HCT116 (cell line): ENCODE measurements around the gene ZNF76. TPM values are rescaled to one million over a fixed set of nuclear protein-coding genes. Genes with fewer than 3 reads are reported as not detected.

Experiments
- ATAC-seq: fragments of 200-7000 bp; cut with Tn5 transposase; 2 replicates; pipeline ENCODE4 v1.9.1; 2020; ENCODE audit warnings: mild to moderate bottlenecking, moderate library complexity
- BruUV-seq: library from RNA; stranded (reverse); fragments of 400-500 nt; replicated peaks from 2 replicates; lab custom pipeline; 2021; lab: Mats Ljungman, UMichigan
- CTCF ChIA-PET: fragments of 300-600 bp; sonication (Branson Sonifier 250); formaldehyde crosslinking; loops from one replicate; lab custom pipeline; 2021; ENCODE audit warnings: antibody characterized with exemption; lab: Charles Lee
- POLR2A ChIA-PET: fragments of 300-600, 350-600 bp; sonication (Branson Sonifier 250); formaldehyde crosslinking; loops from one replicate; lab custom pipeline; 2021; ENCODE audit warnings: antibody characterized with exemption; lab: Charles Lee
- RAD21 ChIA-PET, 2 experiments: fragments of 300-600 bp; sonication (Branson Sonifier 250); formaldehyde crosslinking; loops; one replicate each; lab custom pipeline; 2023; ENCODE audit warnings: low total read pairs in 2 of 2; ENCODE audit not compliant: uncharacterized antibody in 2 of 2, unreplicated experiment in 2 of 2, low non-redundant PET in 1 of 2; lab: Charles Lee
- DNase-seq: peaks from one replicate; pipeline ENCODE4 v3.0.0-alpha.2; 2010; ENCODE audit warnings: low read depth, low spot score
- H2AFZ ChIP-seq: fragments of 200-600 bp; shearing (Covaris generic), sonication (generic); 2 replicates; pipeline ENCODE4 v1.6.1; 2017; ENCODE audit warnings: low read depth, mixed run types, mixed read lengths, antibody characterized with exemption, low read length; ENCODE audit not compliant: poor library complexity, severe bottlenecking
- H3K27ac ChIP-seq: 2 replicates; pipeline ENCODE4 v1.5.1; 2012; ENCODE audit warnings: low read depth, low read length
- H3K27me3 ChIP-seq: fragments of 200-600 bp; sonication (generic); 2 replicates; pipeline ENCODE4 v1.6.1; 2016; ENCODE audit warnings: mixed run types, low read length, mixed read lengths; ENCODE audit not compliant: insufficient read depth
- H3K36me3 ChIP-seq, 2 experiments: fragments of 200-500 bp in 1 of 2; fragments of 200-600 bp in 1 of 2; sonication (Bioruptor generic) in 1 of 2; sonication (generic) in 1 of 2; 2 replicates each; pipeline versions ENCODE4 v1.5.1 to v1.6.1; 2014 to 2016; ENCODE audit warnings: low read length in 2 of 2, inconsistent platforms in 1 of 2, mixed read lengths in 1 of 2, mixed run types in 1 of 2; ENCODE audit not compliant: insufficient read depth in 2 of 2, control insufficient read depth in 1 of 2
- H3K4me1 ChIP-seq, 2 experiments: fragments of 200-600 bp in 1 of 2; sonication (generic) in 1 of 2; 2 replicates each; pipeline versions ENCODE4 v1.5.1 to v1.6.1; 2012 to 2017; ENCODE audit warnings: low read length in 2 of 2, inconsistent platforms in 1 of 2, mild to moderate bottlenecking in 1 of 2, mixed read lengths in 1 of 2, mixed run types in 1 of 2, moderate library complexity in 1 of 2; ENCODE audit not compliant: insufficient read depth in 2 of 2, control insufficient read depth in 1 of 2
- H3K4me2 ChIP-seq: fragments of 200-600 bp; sonication (generic); 2 replicates; pipeline ENCODE4 v1.6.1; 2017; ENCODE audit warnings: mixed run types, low read length, mixed read lengths
- H3K4me3 ChIP-seq, 2 experiments: fragments of 200-600 bp in 1 of 2; sonication (generic) in 1 of 2; replicated peaks in 1 of 2; 2 replicates each; pipeline ENCODE4 v1.5.1; 2011 to 2016; ENCODE audit warnings: low read length in 2 of 2, control low read depth in 1 of 2, low read depth in 1 of 2, mild to moderate bottlenecking in 1 of 2, mixed read lengths in 1 of 2, mixed run types in 1 of 2
- H3K79me2 ChIP-seq: fragments of 200-600 bp; sonication (generic); 2 replicates; pipeline ENCODE4 v1.6.1; 2017; ENCODE audit warnings: mild to moderate bottlenecking, mixed run types, low read length, moderate library complexity, mixed read lengths; ENCODE audit not compliant: insufficient read depth
- H3K9ac ChIP-seq: fragments of 200-600 bp; sonication (generic); 2 replicates; pipeline ENCODE4 v1.6.1; 2016; ENCODE audit warnings: low read length, mixed read lengths
- H3K9me2 ChIP-seq: fragments of 200-600 bp; sonication (generic), shearing (Covaris generic); 2 replicates; pipeline ENCODE4 v1.6.1; 2017; ENCODE audit warnings: mixed run types, mild to moderate bottlenecking, moderate library complexity; ENCODE audit not compliant: insufficient read depth
- H3K9me3 ChIP-seq, 2 experiments: fragments of 200-500 bp in 1 of 2; fragments of 200-600 bp in 1 of 2; sonication (Bioruptor generic) in 1 of 2; sonication (generic) in 1 of 2; 2 replicates each; pipeline ENCODE4 v1.6.1; 2014 to 2017; ENCODE audit warnings: low read length in 2 of 2, mixed read lengths in 2 of 2, inconsistent platforms in 1 of 2, low read depth in 1 of 2, mild to moderate bottlenecking in 1 of 2, mixed run types in 1 of 2, moderate library complexity in 1 of 2; ENCODE audit not compliant: control insufficient read depth in 1 of 2, insufficient read depth in 1 of 2
- H4K20me1 ChIP-seq: fragments of 200-600 bp; sonication (generic), shearing (Covaris generic); 2 replicates; pipeline ENCODE4 v1.6.1; 2017; ENCODE audit warnings: mixed run types, mild to moderate bottlenecking, moderate library complexity; ENCODE audit not compliant: insufficient read depth
- CBX3 ChIP-seq: IDR thresholded peaks from 2 replicates; pipeline ENCODE4 v1.6.1; 2012; ENCODE audit warnings: low read depth
- CTCF ChIP-seq, 3 experiments: fragments of 200-600 bp in 1 of 3; sonication (generic) in 1 of 3; IDR thresholded peaks in 2 of 3; conservative IDR thresholded peaks in 1 of 3; 2 replicates each; pipeline ENCODE4 v1.5.1; 2012 to 2017; ENCODE audit warnings: low read depth in 2 of 3, low read length in 2 of 3, antibody characterized with exemption in 1 of 3, borderline replicate concordance in 1 of 3, control low read depth in 1 of 3, mild to moderate bottlenecking in 1 of 3, mixed read lengths in 1 of 3, mixed run types in 1 of 3, moderate library complexity in 1 of 3; ENCODE audit not compliant: insufficient read depth in 1 of 3
- EGR1 ChIP-seq: IDR thresholded peaks from 2 replicates; pipeline ENCODE4 v1.6.1; 2012; ENCODE audit warnings: low read depth
- ELF1 ChIP-seq: IDR thresholded peaks from 2 replicates; pipeline ENCODE4 v1.6.1; 2012; ENCODE audit warnings: low read depth, borderline replicate concordance
- FOSL1 ChIP-seq: IDR thresholded peaks from 2 replicates; pipeline ENCODE4 v1.6.1; 2012; ENCODE audit warnings: low read depth
- MAX ChIP-seq: IDR thresholded peaks from 2 replicates; pipeline ENCODE4 v1.6.1; 2012
- POLR2AphosphoS5 ChIP-seq: IDR thresholded peaks from 2 replicates; pipeline ENCODE4 v1.6.1; 2011; ENCODE audit warnings: mild to moderate bottlenecking, low read depth, low read length, moderate library complexity
- RAD21 ChIP-seq: IDR thresholded peaks from 2 replicates; pipeline ENCODE4 v1.6.1; 2012; ENCODE audit warnings: low read depth, mild to moderate bottlenecking
- REST ChIP-seq: IDR thresholded peaks from 2 replicates; pipeline ENCODE4 v1.6.1; 2012; ENCODE audit warnings: low read depth
- SIN3A ChIP-seq: IDR thresholded peaks from 2 replicates; pipeline ENCODE4 v1.6.1; 2012; ENCODE audit warnings: low read depth
- SP1 ChIP-seq: IDR thresholded peaks from 2 replicates; pipeline ENCODE4 v1.6.1; 2012; ENCODE audit warnings: low read depth
- SRF ChIP-seq: IDR thresholded peaks from 2 replicates; pipeline ENCODE4 v1.6.1; 2012; ENCODE audit warnings: low read depth
- ZFX ChIP-seq: fragments of 450-650 bp; IDR thresholded peaks from 2 replicates; pipeline ENCODE4 v1.6.1; 2017
- intact Hi-C: fragments of 100-400 bp; cut with micrococcal nuclease; formaldehyde crosslinking; loops from 2 replicates; pipeline ENCODE4 v1.10.0; 2022
- total RNA-seq: library from RNA; stranded (reverse); gene quantifications from one replicate; pipeline ENCODE4 v1.2.1, GENCODE V29; 2021; ENCODE audit not compliant: unreplicated experiment

ZNF76 gene
- total RNA-seq, 1 experiment from 2014 or later: 47.5 TPM

- ATAC-seq (no peak), DNase-seq (no peak)
- no peak overlapping the region for H2AFZ ChIP-seq
- H3K4me2 ChIP-seq: no peak overlapping the region
- no TSS peak for BruUV-seq
- no peak overlapping the region for H3K27ac ChIP-seq
- no peaks in the 10 kb centered on the region for H3K9me2 ChIP-seq
- ChIA-PET POLR2A (interaction anchor here (0.7 kb wide), 1 partner anchor 172 kb away, joined by 3 read pairs; no protein-coding TSS in a partner anchor), RAD21 (no interaction called here), CTCF (no interaction called here)
- no peaks in the 10 kb centered on the region for H3K27me3 ChIP-seq
- H4K20me1 ChIP-seq: no peaks in the 10 kb centered on the region
- TF ChIP-seq SIN3A (no peak), RAD21 (no peak), CBX3 (no peak), POLR2AphosphoS5 (no peak), SRF (no peak), SP1 (no peak), FOSL1 (no peak), EGR1 (no peak), ELF1 (no peak), MAX (no peak), ZFX (no peak)
- H3K36me3 ChIP-seq: peaks cover 5 to 9% of the 10 kb centered on the region in 2 experiments; a peak in 3 of 4 replicates
- peaks cover 23 to 55% of the 10 kb centered on the region in 2 experiments for H3K4me1 ChIP-seq
- intact Hi-C loops: no loop called here
- H3K9me3 ChIP-seq: no peaks in the 10 kb centered on the region
- no peak overlapping the region for H3K9ac ChIP-seq
- H3K79me2 ChIP-seq: peaks cover 17% of the 10 kb centered on the region; the same call in 1 of the 2 replicates
- H3K4me3 ChIP-seq: no peak overlapping the region
Observed at GRCh38 chr6:35299674-35300073, 40.1 kb downstream of the ZNF76 start.

- H2AFZ ChIP-seq: no peak overlapping the region
- H3K27ac ChIP-seq: no peak overlapping the region
- no peaks in the 10 kb centered on the region for H3K36me3 ChIP-seq
- no peaks in the 10 kb centered on the region for H4K20me1 ChIP-seq
- H3K27me3 ChIP-seq: no peaks in the 10 kb centered on the region
- POLR2A ChIA-PET: interaction anchor here (0.5 kb wide), 1 partner anchor 170 kb away, joined by 4 read pairs; no protein-coding TSS in a partner anchor
- no peaks in the 10 kb centered on the region for H3K9me3 ChIP-seq
- H3K9me2 ChIP-seq: no peaks in the 10 kb centered on the region
- no peak for TF ChIP-seq FOSL1
- TF ChIP-seq CTCF (IDR thresholded peaks at IDR 0.05 in 2 of 3, conservative IDR thresholded peaks at IDR 0.05 in 1 of 3; ENCODE audit: borderline replicate concordance in 1 of 3, insufficient read depth in 1 of 3, low read depth in 2 of 3, low read length in 2 of 3): no peak
- TF ChIP-seq EGR1: no peak
- no peak for TF ChIP-seq REST
- peaks cover 23 to 55% of the 10 kb centered on the region in 2 experiments for H3K4me1 ChIP-seq
- no peak overlapping the region for H3K4me2 ChIP-seq
- H3K79me2 ChIP-seq: peaks cover 17% of the 10 kb centered on the region; the same call in 1 of the 2 replicates
- RAD21 ChIA-PET: no interaction called here
- no peak overlapping the region for H3K4me3 ChIP-seq
- ATAC-seq (no peak), DNase-seq (no peak)
- BruUV-seq: no TSS peak
- CTCF ChIA-PET: interaction anchor here (1.9 kb wide), 1 partner anchor 41 kb away, joined by 7 read pairs; the partner anchor contains the start of gene PPARD
- no peak overlapping the region for H3K9ac ChIP-seq
- intact Hi-C loops: no loop called here
Observed at GRCh38 chr6:35300848-35301247, 41.3 kb downstream of the ZNF76 start.
